DOHH2 (cell line): ENCODE data around the gene AKAP14.
"Not testable (repeated sequence)": the region's sequence is repeated elsewhere in the genome, so short reads cannot be mapped to it uniquely, and the experiment has no call there.

Experiments used
- CTCF ChIP-seq: fragments of 200-600 bp; sonication (generic); IDR thresholded peaks from one replicate; pipeline ENCODE4 v1.5.1; 2014; ENCODE audit warnings: antibody characterized with exemption, mild to moderate bottlenecking, low read depth, low read length; ENCODE audit not compliant: poor library complexity, severe bottlenecking
- EZH2phosphoT487 ChIP-seq: fragments of 200-600 bp; sonication (generic); IDR thresholded peaks from 2 replicates; pipeline ENCODE4 v1.6.1; 2017; ENCODE audit warnings: borderline replicate concordance, mild to moderate bottlenecking, antibody characterized with exemption, low read length, moderate library complexity, mixed read lengths

GRCh38 chrX:119955807-119956570 lies 60.3 kb downstream of the AKAP14 start:
- TF ChIP-seq CTCF, EZH2phosphoT487: not testable (repeated sequence)
